H1 (cell line): ENCODE data around the gene EIPR1. TPM values are rescaled to one million over a fixed set of nuclear protein-coding genes. Genes with fewer than 3 reads are reported as not detected.

Experiments
- NANOG ChIP-seq: IDR thresholded peaks from 2 replicates; pipeline ENCODE4 v1.6.1; 2011; ENCODE audit warnings: low read length, low read depth, mild to moderate bottlenecking, inconsistent platforms; ENCODE audit not compliant: insufficient read depth, poor library complexity, severe bottlenecking
- POLR2A ChIP-seq, 2 experiments: IDR thresholded peaks; 1 replicate in 1 of 2; 2 replicates in 1 of 2; pipeline ENCODE4 v1.6.1; 2011; ENCODE audit warnings: low read depth in 2 of 2, low read length in 2 of 2, mild to moderate bottlenecking in 2 of 2; ENCODE audit errors: control extremely low read depth in 1 of 2
- POLR2AphosphoS5 ChIP-seq: IDR thresholded peaks from 2 replicates; pipeline ENCODE4 v1.6.1; 2011; ENCODE audit warnings: low read depth, low read length
- SP1 ChIP-seq: IDR thresholded peaks from 2 replicates; pipeline ENCODE4 v1.6.1; 2011; ENCODE audit warnings: low read depth, low read length
- SP2 ChIP-seq: IDR thresholded peaks from 2 replicates; pipeline ENCODE4 v1.6.1; 2012; ENCODE audit warnings: mild to moderate bottlenecking, low read length, inconsistent platforms
- TAF1 ChIP-seq: IDR thresholded peaks from 2 replicates; pipeline ENCODE4 v1.6.1; 2011; ENCODE audit warnings: mild to moderate bottlenecking, low read depth, low read length
- TCF12 ChIP-seq: IDR thresholded peaks from 2 replicates; pipeline ENCODE4 v1.6.1; 2011; ENCODE audit warnings: low read depth, mild to moderate bottlenecking, low read length
- polyA plus RNA-seq, 7 experiments: library from polyadenylated mRNA; depleted of rRNA in 3 of 7; stranded (reverse) in 5 of 7; unstranded in 2 of 7; fragments of >200 nt in 5 of 7; fragments of 200-250 nt in 2 of 7; gene quantifications; 1 replicate in 5 of 7; 2 replicates in 1 of 7; 4 replicates in 1 of 7; pipeline versions ENCODE4 v1.2.1 to v1.2.3, GENCODE V29; 2011 to 2013; ENCODE audit warnings: missing spikeins in 2 of 7, mixed read lengths in 2 of 7
- total RNA-seq: library from RNA; stranded (reverse); fragmentation: NEBNext Ultra II Directional; extraction: Animal tissue kit (Norgen Biotek cat#: 25700); gene quantifications from 2 replicates; pipeline ENCODE4 v1.2.1, GENCODE V29; 2021
- TF ChIP-seq, protein P1 (sequence below): fragments of 300-600 bp; sonication (generic); IDR thresholded peaks from 2 replicates; pipeline ENCODE4 v1.7.1; 2012; ENCODE audit warnings: low read length, moderate library complexity, mild to moderate bottlenecking, inconsistent platforms; ENCODE audit not compliant: insufficient replicate concordance

EIPR1 gene
- total and polyA plus RNA-seq, 2 of the 8 experiments (the other 6 are each of a cell fraction or from before 2014, with no cell fraction given), result 26.3 to 56.4 TPM

DNA sequence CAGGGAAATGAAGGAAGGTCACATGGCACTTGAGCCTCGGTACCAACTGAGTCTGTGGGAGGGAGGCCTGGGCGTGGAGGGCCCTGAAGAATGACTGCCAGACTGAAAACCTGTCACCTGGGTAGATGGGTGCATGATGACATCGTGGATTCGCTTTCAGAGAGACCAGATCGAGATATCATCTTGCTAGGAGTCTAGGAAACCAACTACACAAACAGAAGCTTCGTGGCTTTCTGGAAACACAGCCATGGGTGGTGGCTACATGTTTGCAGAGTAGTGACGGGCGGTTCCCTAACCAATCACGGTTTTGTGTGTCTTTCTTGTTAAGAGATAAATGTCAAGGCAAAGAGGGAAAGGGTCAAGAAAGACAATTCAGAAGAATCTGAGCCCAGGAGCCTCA, 155.0 kb downstream of the EIPR1 start (continued):
- TF ChIP-seq, protein P1, sequence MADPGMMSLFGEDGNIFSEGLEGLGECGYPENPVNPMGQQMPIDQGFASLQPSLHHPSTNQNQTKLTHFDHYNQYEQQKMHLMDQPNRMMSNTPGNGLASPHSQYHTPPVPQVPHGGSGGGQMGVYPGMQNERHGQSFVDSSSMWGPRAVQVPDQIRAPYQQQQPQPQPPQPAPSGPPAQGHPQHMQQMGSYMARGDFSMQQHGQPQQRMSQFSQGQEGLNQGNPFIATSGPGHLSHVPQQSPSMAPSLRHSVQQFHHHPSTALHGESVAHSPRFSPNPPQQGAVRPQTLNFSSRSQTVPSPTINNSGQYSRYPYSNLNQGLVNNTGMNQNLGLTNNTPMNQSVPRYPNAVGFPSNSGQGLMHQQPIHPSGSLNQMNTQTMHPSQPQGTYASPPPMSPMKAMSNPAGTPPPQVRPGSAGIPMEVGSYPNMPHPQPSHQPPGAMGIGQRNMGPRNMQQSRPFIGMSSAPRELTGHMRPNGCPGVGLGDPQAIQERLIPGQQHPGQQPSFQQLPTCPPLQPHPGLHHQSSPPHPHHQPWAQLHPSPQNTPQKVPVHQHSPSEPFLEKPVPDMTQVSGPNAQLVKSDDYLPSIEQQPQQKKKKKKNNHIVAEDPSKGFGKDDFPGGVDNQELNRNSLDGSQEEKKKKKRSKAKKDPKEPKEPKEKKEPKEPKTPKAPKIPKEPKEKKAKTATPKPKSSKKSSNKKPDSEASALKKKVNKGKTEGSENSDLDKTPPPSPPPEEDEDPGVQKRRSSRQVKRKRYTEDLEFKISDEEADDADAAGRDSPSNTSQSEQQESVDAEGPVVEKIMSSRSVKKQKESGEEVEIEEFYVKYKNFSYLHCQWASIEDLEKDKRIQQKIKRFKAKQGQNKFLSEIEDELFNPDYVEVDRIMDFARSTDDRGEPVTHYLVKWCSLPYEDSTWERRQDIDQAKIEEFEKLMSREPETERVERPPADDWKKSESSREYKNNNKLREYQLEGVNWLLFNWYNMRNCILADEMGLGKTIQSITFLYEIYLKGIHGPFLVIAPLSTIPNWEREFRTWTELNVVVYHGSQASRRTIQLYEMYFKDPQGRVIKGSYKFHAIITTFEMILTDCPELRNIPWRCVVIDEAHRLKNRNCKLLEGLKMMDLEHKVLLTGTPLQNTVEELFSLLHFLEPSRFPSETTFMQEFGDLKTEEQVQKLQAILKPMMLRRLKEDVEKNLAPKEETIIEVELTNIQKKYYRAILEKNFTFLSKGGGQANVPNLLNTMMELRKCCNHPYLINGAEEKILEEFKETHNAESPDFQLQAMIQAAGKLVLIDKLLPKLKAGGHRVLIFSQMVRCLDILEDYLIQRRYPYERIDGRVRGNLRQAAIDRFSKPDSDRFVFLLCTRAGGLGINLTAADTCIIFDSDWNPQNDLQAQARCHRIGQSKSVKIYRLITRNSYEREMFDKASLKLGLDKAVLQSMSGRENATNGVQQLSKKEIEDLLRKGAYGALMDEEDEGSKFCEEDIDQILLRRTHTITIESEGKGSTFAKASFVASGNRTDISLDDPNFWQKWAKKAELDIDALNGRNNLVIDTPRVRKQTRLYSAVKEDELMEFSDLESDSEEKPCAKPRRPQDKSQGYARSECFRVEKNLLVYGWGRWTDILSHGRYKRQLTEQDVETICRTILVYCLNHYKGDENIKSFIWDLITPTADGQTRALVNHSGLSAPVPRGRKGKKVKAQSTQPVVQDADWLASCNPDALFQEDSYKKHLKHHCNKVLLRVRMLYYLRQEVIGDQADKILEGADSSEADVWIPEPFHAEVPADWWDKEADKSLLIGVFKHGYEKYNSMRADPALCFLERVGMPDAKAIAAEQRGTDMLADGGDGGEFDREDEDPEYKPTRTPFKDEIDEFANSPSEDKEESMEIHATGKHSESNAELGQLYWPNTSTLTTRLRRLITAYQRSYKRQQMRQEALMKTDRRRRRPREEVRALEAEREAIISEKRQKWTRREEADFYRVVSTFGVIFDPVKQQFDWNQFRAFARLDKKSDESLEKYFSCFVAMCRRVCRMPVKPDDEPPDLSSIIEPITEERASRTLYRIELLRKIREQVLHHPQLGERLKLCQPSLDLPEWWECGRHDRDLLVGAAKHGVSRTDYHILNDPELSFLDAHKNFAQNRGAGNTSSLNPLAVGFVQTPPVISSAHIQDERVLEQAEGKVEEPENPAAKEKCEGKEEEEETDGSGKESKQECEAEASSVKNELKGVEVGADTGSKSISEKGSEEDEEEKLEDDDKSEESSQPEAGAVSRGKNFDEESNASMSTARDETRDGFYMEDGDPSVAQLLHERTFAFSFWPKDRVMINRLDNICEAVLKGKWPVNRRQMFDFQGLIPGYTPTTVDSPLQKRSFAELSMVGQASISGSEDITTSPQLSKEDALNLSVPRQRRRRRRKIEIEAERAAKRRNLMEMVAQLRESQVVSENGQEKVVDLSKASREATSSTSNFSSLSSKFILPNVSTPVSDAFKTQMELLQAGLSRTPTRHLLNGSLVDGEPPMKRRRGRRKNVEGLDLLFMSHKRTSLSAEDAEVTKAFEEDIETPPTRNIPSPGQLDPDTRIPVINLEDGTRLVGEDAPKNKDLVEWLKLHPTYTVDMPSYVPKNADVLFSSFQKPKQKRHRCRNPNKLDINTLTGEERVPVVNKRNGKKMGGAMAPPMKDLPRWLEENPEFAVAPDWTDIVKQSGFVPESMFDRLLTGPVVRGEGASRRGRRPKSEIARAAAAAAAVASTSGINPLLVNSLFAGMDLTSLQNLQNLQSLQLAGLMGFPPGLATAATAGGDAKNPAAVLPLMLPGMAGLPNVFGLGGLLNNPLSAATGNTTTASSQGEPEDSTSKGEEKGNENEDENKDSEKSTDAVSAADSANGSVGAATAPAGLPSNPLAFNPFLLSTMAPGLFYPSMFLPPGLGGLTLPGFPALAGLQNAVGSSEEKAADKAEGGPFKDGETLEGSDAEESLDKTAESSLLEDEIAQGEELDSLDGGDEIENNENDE, result no peak
- TF ChIP-seq POLR2AphosphoS5 (no peak), TAF1 (no peak), SP2 (no peak), TCF12 (no peak), POLR2A (IDR thresholded peaks at IDR 0.05; ENCODE audit: control extremely low read depth in 1 of 2, low read depth in 2 of 2, low read length in 2 of 2) (no peak), SP1 (no peak), NANOG (no peak)
